Measurements from ENCODE around the gene LLGL2. TPM values are rescaled to one million over a fixed set of nuclear protein-coding genes. Genes with fewer than 3 reads are reported as not detected.

Gene LLGL2
- total RNA-seq, 4 donors from 2014 or later, result 40.0 to 101 (median 67.3) TPM

- intact Hi-C loops (cut with DNase I), result no loop called here
- DNase-seq, result no peak
- 86 to 95% methylated on average over 12 to 19 of the region's 38 CpGs for WGBS, 2 donors
- TF ChIP-seq CTCF (IDR thresholded peaks at IDR 0.05), result no peak
- TF ChIP-seq POLR2A (IDR thresholded peaks at IDR 0.05), result no peak
- Histone ChIP-seq H3K4me1 (peaks cover 0 to 10% (median 0%) of the 10 kb centered on the region in 3 donors), H3K27me3 (no peaks in the 10 kb centered on the region), H3K4me3 (no peak overlapping the region), H3K27ac (no peak overlapping the region), H3K9me3 (no peaks in the 10 kb centered on the region), H3K36me3 (peaks cover 4 to 62% (median 12%) of the 10 kb centered on the region in 3 donors)
Observed at GRCh38 chr17:75558666-75559530, 33.4 kb downstream of the LLGL2 start.

GRCh38 chr17:75559958-75560533 lies 34.5 kb downstream of the LLGL2 start:
- peaks cover 4 to 72% (median 13%) of the 10 kb centered on the region in 3 donors for H3K36me3 ChIP-seq
- intact Hi-C loops (cut with DNase I), result no loop called here
- TF ChIP-seq POLR2A (IDR thresholded peaks at IDR 0.05) (no peak), CTCF (IDR thresholded peaks at IDR 0.05) (no peak)
- WGBS, 2 donors, result 78 to 89% methylated on average over 7 of the region's 9 CpGs
- H3K9me3 ChIP-seq, result no peaks in the 10 kb centered on the region
- H3K27me3 ChIP-seq, result no peaks in the 10 kb centered on the region
- H3K4me1 ChIP-seq, result peaks cover 0 to 19% (median 0%) of the 10 kb centered on the region in 3 donors
- H3K27ac ChIP-seq, result no peak overlapping the region
- no peak for DNase-seq
- H3K4me3 ChIP-seq, result no peak overlapping the region

GRCh38 chr17:75561927-75562603 lies 36.6 kb downstream of the LLGL2 start:
- no peak overlapping the region for H3K27ac ChIP-seq
- H3K4me3 ChIP-seq, result no peak overlapping the region
- DNase-seq, result no peak
- peaks cover 4 to 82% (median 13%) of the 10 kb centered on the region in 3 donors for H3K36me3 ChIP-seq
- TF ChIP-seq POLR2A (IDR thresholded peaks at IDR 0.05) (no peak), CTCF (IDR thresholded peaks at IDR 0.05) (no peak)
- WGBS, 2 donors, result 87 to 90% methylated on average over 4 to 5 of the region's 5 CpGs
- no peaks in the 10 kb centered on the region for H3K27me3 ChIP-seq
- peaks cover 0 to 31% (median 0%) of the 10 kb centered on the region in 3 donors for H3K4me1 ChIP-seq
- intact Hi-C loops (cut with DNase I), result no loop called here
- H3K9me3 ChIP-seq, result no peaks in the 10 kb centered on the region

GRCh38 chr17:75563063-75563758 lies 37.7 kb downstream of the LLGL2 start:
- Histone ChIP-seq H3K27ac (no peak overlapping the region), H3K9me3 (no peaks in the 10 kb centered on the region), H3K4me1 (peaks cover 0 to 23% (median 0%) of the 10 kb centered on the region in 3 donors), H3K4me3 (no peak overlapping the region), H3K27me3 (no peaks in the 10 kb centered on the region), H3K36me3 (peaks cover 4 to 89% (median 18%) of the 10 kb centered on the region in 3 donors)
- intact Hi-C loops (cut with DNase I), result no loop called here
- TF ChIP-seq CTCF (IDR thresholded peaks at IDR 0.05) (no peak), POLR2A (IDR thresholded peaks at IDR 0.05) (no peak)
- 74 to 89% methylated on average over 10 to 23 of the region's 28 CpGs for WGBS, 2 donors
- DNase-seq, result no peak

Data from esophagus squamous epithelium (tissue), 5 donors.